H1 (cell line): ENCODE measurements around the gene UNC5B. TPM values are rescaled to one million over a fixed set of nuclear protein-coding genes. Genes with fewer than 3 reads are reported as not detected.

Experiments used
- CTCF ChIA-PET: fragments of 300-600 bp; sonication (Branson Sonifier 250); formaldehyde crosslinking; loops from one replicate; lab custom pipeline; 2021; ENCODE audit not compliant: partially characterized antibody; lab: Charles Lee
- POLR2A ChIA-PET: fragments of 300-600 bp; sonication (Branson Sonifier 250); formaldehyde crosslinking; loops from one replicate; lab custom pipeline; 2021; ENCODE audit warnings: inconsistent platforms; ENCODE audit not compliant: partially characterized antibody; lab: Charles Lee
- DNase-seq, 2 experiments: peaks; one replicate each; pipeline versions ENCODE4 v3.0.0 to v3.0.0-alpha.2; 2010 to 2022; ENCODE audit warnings: low spot score in 2 of 2, low read depth in 1 of 2, mixed read lengths in 1 of 2
- FAIRE-seq: peaks from 2 replicates; lab custom pipeline; 2011; peaks lifted over from hg19 to GRCh38; lab: Jason Lieb, UNC
- H2AFZ ChIP-seq: 2 replicates; pipeline ENCODE4 v1.8.1; 2012; ENCODE audit warnings: low read length, inconsistent platforms
- H2AK5ac ChIP-seq: 2 replicates; pipeline ENCODE4 v1.6.1; 2013; ENCODE audit warnings: low read depth, low read length
- H2BK120ac ChIP-seq: replicated peaks from 2 replicates; pipeline ENCODE3; 2013; ENCODE audit warnings: low read depth, low read length, inconsistent platforms
- H2BK12ac ChIP-seq: 2 replicates; pipeline ENCODE4 v1.6.1; 2013; ENCODE audit warnings: low read depth, low read length
- H2BK15ac ChIP-seq: 2 replicates; pipeline ENCODE4 v1.6.1; 2013; ENCODE audit warnings: low read length
- H2BK20ac ChIP-seq: 2 replicates; pipeline ENCODE4 v1.6.1; 2013; ENCODE audit warnings: low read length
- H2BK5ac ChIP-seq: 2 replicates; pipeline ENCODE4 v1.6.1; 2013; ENCODE audit warnings: low read depth, low read length
- H3K14ac ChIP-seq: 2 replicates; pipeline ENCODE4 v1.6.1; 2013; ENCODE audit warnings: inconsistent platforms; ENCODE audit not compliant: insufficient read length
- H3K18ac ChIP-seq: 2 replicates; pipeline ENCODE4 v1.6.1; 2013; ENCODE audit warnings: low read length; ENCODE audit errors: extremely low read depth
- H3K23ac ChIP-seq: 2 replicates; pipeline ENCODE4 v1.6.1; 2013; ENCODE audit warnings: inconsistent platforms; ENCODE audit not compliant: insufficient read length
- H3K23me2 ChIP-seq: 2 replicates; pipeline ENCODE4 v1.6.1; 2013; ENCODE audit warnings: low read depth, low read length
- H3K27ac ChIP-seq: 2 replicates; pipeline ENCODE4 v1.6.1; 2011; ENCODE audit warnings: low read depth, low read length, inconsistent platforms
- H3K27me3 ChIP-seq, 4 experiments: replicated peaks in 1 of 4; 1 replicate in 1 of 4; 2 replicates in 3 of 4; pipeline versions ENCODE4 v1.6.1 to v1.8.1; 2011 to 2013; ENCODE audit warnings: low read length in 3 of 4, mild to moderate bottlenecking in 3 of 4, inconsistent platforms in 2 of 4, mixed read lengths in 2 of 4, moderate library complexity in 1 of 4; ENCODE audit not compliant: control insufficient read depth in 3 of 4, insufficient read depth in 3 of 4; ENCODE audit errors: extremely low read depth in 1 of 4
- H3K36me3 ChIP-seq, 4 experiments: 2 replicates each; pipeline versions ENCODE4 v1.6.1 to v1.8.1; 2011 to 2013; ENCODE audit warnings: mild to moderate bottlenecking in 4 of 4, low read length in 3 of 4, moderate library complexity in 2 of 4, control low read depth in 1 of 4, inconsistent platforms in 1 of 4; ENCODE audit not compliant: insufficient read depth in 4 of 4, control insufficient read depth in 2 of 4
- H3K4ac ChIP-seq: replicated peaks from 2 replicates; pipeline ENCODE3; 2013; ENCODE audit warnings: low read length, low read depth, mixed read lengths, inconsistent platforms; ENCODE audit not compliant: insufficient read length
- H3K4me1 ChIP-seq, 4 experiments: replicated peaks in 1 of 4; 1 replicate in 1 of 4; 2 replicates in 3 of 4; pipeline versions ENCODE4 v1.6.1 to v1.8.1; 2011 to 2013; ENCODE audit warnings: low read length in 3 of 4, inconsistent platforms in 2 of 4, mixed read lengths in 1 of 4; ENCODE audit not compliant: insufficient read depth in 4 of 4, control insufficient read depth in 3 of 4
- H3K4me2 ChIP-seq, 2 experiments: 2 replicates each; pipeline versions ENCODE4 v1.6.1 to v1.8.1; 2011 to 2013; ENCODE audit warnings: low read depth in 2 of 2, low read length in 2 of 2, control low read depth in 1 of 2, inconsistent platforms in 1 of 2, mild to moderate bottlenecking in 1 of 2; ENCODE audit not compliant: insufficient read depth in 1 of 2
- H3K4me3 ChIP-seq, 4 experiments: fragments of 200-600, 300-600 bp in 1 of 4; sonication (generic), shearing (Covaris generic), sonication (Bioruptor Twin) in 1 of 4; 2 replicates each; pipeline versions ENCODE4 v1.5.1 to v1.8.1; 2011 to 2016; ENCODE audit warnings: low read length in 4 of 4, low read depth in 3 of 4, control low read depth in 2 of 4, inconsistent platforms in 2 of 4, mild to moderate bottlenecking in 2 of 4, mixed read lengths in 1 of 4, moderate library complexity in 1 of 4; ENCODE audit not compliant: insufficient read depth in 2 of 4; ENCODE audit errors: extremely low read depth in 1 of 4
- H3K56ac ChIP-seq: replicated peaks from 2 replicates; pipeline ENCODE3; 2013; ENCODE audit warnings: low read depth, mild to moderate bottlenecking, mixed read lengths, low read length, inconsistent platforms; ENCODE audit not compliant: insufficient read length
- H3K79me1 ChIP-seq: 2 replicates; pipeline ENCODE4 v1.6.1; 2013; ENCODE audit warnings: low read depth, low read length, control low read depth
- H3K79me2 ChIP-seq, 2 experiments: 2 replicates each; pipeline versions ENCODE4 v1.6.1 to v1.8.1; 2012 to 2013; ENCODE audit warnings: low read length in 2 of 2, mild to moderate bottlenecking in 2 of 2, inconsistent platforms in 1 of 2; ENCODE audit not compliant: insufficient read depth in 2 of 2, control insufficient read depth in 1 of 2
- H3K9ac ChIP-seq, 4 experiments: replicated peaks in 1 of 4; 1 replicate in 1 of 4; 2 replicates in 3 of 4; pipeline versions ENCODE4 v1.6.1 to v1.8.1; 2011 to 2013; ENCODE audit warnings: low read depth in 3 of 4, low read length in 3 of 4, control low read depth in 2 of 4, mild to moderate bottlenecking in 2 of 4, moderate library complexity in 2 of 4, inconsistent platforms in 1 of 4; ENCODE audit errors: extremely low read depth in 1 of 4
- H3K9me3 ChIP-seq, 2 experiments: 2 replicates each; pipeline versions ENCODE4 v1.6.1 to v1.8.1; 2012 to 2013; ENCODE audit warnings: mild to moderate bottlenecking in 2 of 2, moderate library complexity in 2 of 2, control low read depth in 1 of 2, inconsistent platforms in 1 of 2, low read depth in 1 of 2, low read length in 1 of 2, mixed read lengths in 1 of 2; ENCODE audit not compliant: insufficient read depth in 2 of 2
- H4K20me1 ChIP-seq, 2 experiments: replicated peaks in 1 of 2; 2 replicates each; pipeline versions ENCODE3 to v1.8.1; 2011 to 2013; ENCODE audit warnings: inconsistent platforms in 2 of 2, low read length in 2 of 2, mild to moderate bottlenecking in 1 of 2; ENCODE audit not compliant: insufficient read depth in 2 of 2, control insufficient read depth in 1 of 2
- H4K5ac ChIP-seq: 2 replicates; pipeline ENCODE4 v1.6.1; 2013; ENCODE audit warnings: low read length, low read depth, mixed read lengths, inconsistent platforms; ENCODE audit not compliant: insufficient read length
- H4K8ac ChIP-seq: 2 replicates; pipeline ENCODE4 v1.8.0; 2013; ENCODE audit warnings: mild to moderate bottlenecking, moderate library complexity, low read length, inconsistent platforms; ENCODE audit not compliant: insufficient read depth; ENCODE audit errors: extremely low read depth
- H4K91ac ChIP-seq: replicated peaks from 2 replicates; pipeline ENCODE3; 2013; ENCODE audit warnings: low read length, mixed read lengths, inconsistent platforms; ENCODE audit not compliant: insufficient read length
- RNF2 ChIP-seq: fragments of 200-900, 300-1000 bp; sonication (generic); IDR thresholded peaks from 2 replicates; pipeline ENCODE4 v1.7.1; 2016; ENCODE audit warnings: borderline replicate concordance, low read depth, mild to moderate bottlenecking, antibody characterized with exemption, low read length; ENCODE audit not compliant: poor library complexity, severe bottlenecking; ENCODE audit errors: missing control alignments
- SIX5 ChIP-seq: IDR thresholded peaks from 2 replicates; pipeline ENCODE4 v1.6.1; 2011; ENCODE audit warnings: mild to moderate bottlenecking, low read depth, low read length
- WGBS, 2 experiments: shearing (Covaris generic) in 1 of 2; methylation state at CpG; one replicate each; pipeline versions ENCODE4 v1.1.6 to v1.1.7; 2013 to 2015; ENCODE audit warnings: low lambda C conversion rate in 2 of 2, mixed read lengths in 2 of 2, inconsistent platforms in 1 of 2, low coverage in 1 of 2, missing lambda C conversion rate in 1 of 2; ENCODE audit not compliant: insufficient replicate concordance in 2 of 2, insufficient coverage in 1 of 2, insufficient read length in 1 of 2; ENCODE audit errors: extremely low coverage in 1 of 2, missing lambda C conversion rate in 1 of 2; 5-methylcytosine and 5-hydroxymethylcytosine counted together
- polyA plus RNA-seq, 7 experiments: library from polyadenylated mRNA; depleted of rRNA in 3 of 7; stranded (reverse) in 5 of 7; unstranded in 2 of 7; fragments of >200 nt in 5 of 7; fragments of 200-250 nt in 2 of 7; gene quantifications; 1 replicate in 5 of 7; 2 replicates in 1 of 7; 4 replicates in 1 of 7; pipeline versions ENCODE4 v1.2.1 to v1.2.3, GENCODE V29; 2011 to 2013; ENCODE audit warnings: missing spikeins in 2 of 7, mixed read lengths in 2 of 7
- total RNA-seq: library from RNA; stranded (reverse); fragmentation: NEBNext Ultra II Directional; extraction: Animal tissue kit (Norgen Biotek cat#: 25700); gene quantifications from 2 replicates; pipeline ENCODE4 v1.2.1, GENCODE V29; 2021
- TF ChIP-seq, protein P1 (sequence below): IDR thresholded peaks from 2 replicates; pipeline ENCODE4 v1.6.1; 2011; ENCODE audit warnings: low read length, improper control_type of control experiment
- TF ChIP-seq, protein P2 (sequence below): IDR thresholded peaks from 2 replicates; pipeline ENCODE4 v1.6.1; 2011; ENCODE audit warnings: low read depth, mild to moderate bottlenecking, low read length; ENCODE audit not compliant: insufficient read depth

UNC5B gene
- total and polyA plus RNA-seq, 2 of the 8 experiments (the other 6 are each of a cell fraction or from before 2014, with no cell fraction given), result 27.9 to 31.8 TPM

DNA sequence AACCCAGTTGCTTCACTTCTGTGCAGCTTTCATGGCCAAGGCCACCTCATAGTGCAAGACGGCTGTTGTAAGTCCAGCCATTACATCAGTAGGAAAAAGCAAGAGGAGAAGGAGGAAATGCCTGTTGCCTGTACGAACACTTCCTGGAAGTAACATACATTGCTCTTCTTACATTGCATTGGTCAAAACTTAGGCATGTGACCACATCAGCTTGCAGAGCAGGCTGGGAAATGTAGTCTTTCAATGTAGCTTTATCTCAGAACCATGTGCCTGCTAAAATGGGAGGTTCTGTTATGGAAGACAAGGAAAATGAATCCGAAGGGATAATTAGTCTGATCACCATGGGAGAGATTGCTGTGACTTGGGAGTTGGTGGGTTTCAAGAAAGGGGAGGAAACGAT is 111.0 kb downstream of the UNC5B start:
- H4K5ac ChIP-seq, result no peak overlapping the region
- no peak overlapping the region for H2AK5ac ChIP-seq
- no peak overlapping the region for H3K18ac ChIP-seq
- no peak overlapping the region for H2BK20ac ChIP-seq
- no peak for TF ChIP-seq RNF2
- TF ChIP-seq SIX5, result peak; percentile 75
- TF ChIP-seq, protein P1, sequence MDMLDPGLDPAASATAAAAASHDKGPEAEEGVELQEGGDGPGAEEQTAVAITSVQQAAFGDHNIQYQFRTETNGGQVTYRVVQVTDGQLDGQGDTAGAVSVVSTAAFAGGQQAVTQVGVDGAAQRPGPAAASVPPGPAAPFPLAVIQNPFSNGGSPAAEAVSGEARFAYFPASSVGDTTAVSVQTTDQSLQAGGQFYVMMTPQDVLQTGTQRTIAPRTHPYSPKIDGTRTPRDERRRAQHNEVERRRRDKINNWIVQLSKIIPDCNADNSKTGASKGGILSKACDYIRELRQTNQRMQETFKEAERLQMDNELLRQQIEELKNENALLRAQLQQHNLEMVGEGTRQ, result peak; percentile 86
- TF ChIP-seq, protein P2, sequence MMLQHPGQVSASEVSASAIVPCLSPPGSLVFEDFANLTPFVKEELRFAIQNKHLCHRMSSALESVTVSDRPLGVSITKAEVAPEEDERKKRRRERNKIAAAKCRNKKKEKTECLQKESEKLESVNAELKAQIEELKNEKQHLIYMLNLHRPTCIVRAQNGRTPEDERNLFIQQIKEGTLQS, result peak; percentile 62; the same call in 1 of the 2 replicates
- peaks cover 0 to 4% (median 0%) of the 10 kb centered on the region in 4 experiments; a peak in 1 of 7 replicates for H3K4me1 ChIP-seq
- peaks cover 0 to 3% of the 10 kb centered on the region in 2 experiments for H4K20me1 ChIP-seq
- no peak overlapping the region for H2BK120ac ChIP-seq
- no peaks in the 10 kb centered on the region for H3K27me3 ChIP-seq
- H3K56ac ChIP-seq, result no peak overlapping the region
- H3K4me3 ChIP-seq, result no peak overlapping the region
- H2AFZ ChIP-seq, result no peak overlapping the region
- H2BK5ac ChIP-seq, result no peak overlapping the region
- no peak overlapping the region for H3K27ac ChIP-seq
- peak; percentile 68 for FAIRE-seq
- WGBS, 2 experiments, result 87% methylated on average over 4 of the region's 4 CpGs; no CpG with 5 or more reads in 1 of the 2 experiments
- no peak overlapping the region for H4K91ac ChIP-seq
- H3K9ac ChIP-seq, result no peak overlapping the region
- no peak for DNase-seq
- no peak overlapping the region for H2BK15ac ChIP-seq
- no peaks in the 10 kb centered on the region for H3K79me2 ChIP-seq
- no peaks in the 10 kb centered on the region for H3K79me1 ChIP-seq
- no peak overlapping the region for H3K4me2 ChIP-seq
- no peak overlapping the region for H3K14ac ChIP-seq
- no peaks in the 10 kb centered on the region for H3K23me2 ChIP-seq
- no peak overlapping the region for H3K23ac ChIP-seq
- H2BK12ac ChIP-seq, result no peak overlapping the region
- POLR2A ChIA-PET, result interaction anchor here (0.7 kb wide), 1 partner anchor 51 kb away, joined by 3 read pairs; no protein-coding TSS in a partner anchor
- peaks cover 0 to 18% (median 12%) of the 10 kb centered on the region in 4 experiments; a peak in 6 of 8 replicates for H3K36me3 ChIP-seq
- no peak overlapping the region for H3K4ac ChIP-seq
- H3K9me3 ChIP-seq, result no peaks in the 10 kb centered on the region
- CTCF ChIA-PET, result interaction anchor here (0.8 to 22.4 kb wide), 7 partner anchors 10 to 285 kb away, joined by 3 to 401 read pairs (median 3); no protein-coding TSS in a partner anchor
- no peak overlapping the region for H4K8ac ChIP-seq
